NCI-H146 treated with DMSO at 0.1 percent for 48 hours (cell line): ENCODE measurements around the gene ITPR2.
A peak's percentile ranks its signal among the peaks of the same experiment; 100 is the strongest.
"Not testable (repeated sequence)": the region's sequence is repeated elsewhere in the genome, so short reads cannot be mapped to it uniquely, and the experiment has no call there.

ENCODE experiments used
- DNase-seq: peaks from one replicate; lab custom pipeline; 2025; ENCODE audit not compliant: unreplicated experiment; lab: John Stamatoyannopoulos, UW

Gene ITPR2

DNA sequence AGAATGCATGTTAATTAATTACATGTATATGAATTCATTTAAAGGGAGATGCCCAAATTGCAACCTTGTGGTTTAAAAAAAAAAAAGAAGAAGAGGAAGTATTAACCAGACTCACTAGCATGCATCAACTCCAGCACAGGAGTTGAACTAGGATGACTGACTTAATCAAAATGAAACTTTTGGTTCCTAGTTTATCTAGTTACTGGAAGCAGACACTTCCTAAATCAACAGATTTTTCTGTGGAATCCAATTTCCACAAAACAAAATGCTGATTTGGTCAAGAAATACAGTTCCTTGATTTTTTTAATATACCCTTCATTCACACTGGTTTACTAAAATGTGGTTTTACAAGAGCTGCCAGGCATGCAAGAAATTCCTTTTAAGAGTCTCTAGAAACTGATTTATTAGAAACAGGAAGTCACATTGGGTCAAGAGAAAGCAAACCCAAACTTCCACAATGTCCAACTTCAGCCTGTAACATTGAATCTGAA is 41.6 kb downstream of the ITPR2 start:
- DNase-seq, result no peak

DNA sequence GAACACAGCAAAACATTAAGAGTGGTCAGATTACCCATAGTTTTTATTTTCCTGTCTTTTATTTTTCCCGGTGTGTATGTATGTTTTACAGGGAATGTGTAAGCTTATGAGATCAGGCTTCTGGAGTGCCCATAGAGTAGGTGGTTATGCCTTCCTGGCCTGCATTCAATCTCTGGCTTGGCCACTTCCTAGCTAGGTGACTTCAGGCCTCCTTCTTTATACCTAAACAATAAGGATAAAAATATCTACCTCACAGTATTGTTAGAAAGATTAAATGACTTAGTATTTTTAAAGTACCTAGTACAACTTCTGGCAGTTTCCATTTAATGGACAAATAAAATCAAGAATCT is 42.4 kb downstream of the ITPR2 start:
- DNase-seq, result no peak

DNA sequence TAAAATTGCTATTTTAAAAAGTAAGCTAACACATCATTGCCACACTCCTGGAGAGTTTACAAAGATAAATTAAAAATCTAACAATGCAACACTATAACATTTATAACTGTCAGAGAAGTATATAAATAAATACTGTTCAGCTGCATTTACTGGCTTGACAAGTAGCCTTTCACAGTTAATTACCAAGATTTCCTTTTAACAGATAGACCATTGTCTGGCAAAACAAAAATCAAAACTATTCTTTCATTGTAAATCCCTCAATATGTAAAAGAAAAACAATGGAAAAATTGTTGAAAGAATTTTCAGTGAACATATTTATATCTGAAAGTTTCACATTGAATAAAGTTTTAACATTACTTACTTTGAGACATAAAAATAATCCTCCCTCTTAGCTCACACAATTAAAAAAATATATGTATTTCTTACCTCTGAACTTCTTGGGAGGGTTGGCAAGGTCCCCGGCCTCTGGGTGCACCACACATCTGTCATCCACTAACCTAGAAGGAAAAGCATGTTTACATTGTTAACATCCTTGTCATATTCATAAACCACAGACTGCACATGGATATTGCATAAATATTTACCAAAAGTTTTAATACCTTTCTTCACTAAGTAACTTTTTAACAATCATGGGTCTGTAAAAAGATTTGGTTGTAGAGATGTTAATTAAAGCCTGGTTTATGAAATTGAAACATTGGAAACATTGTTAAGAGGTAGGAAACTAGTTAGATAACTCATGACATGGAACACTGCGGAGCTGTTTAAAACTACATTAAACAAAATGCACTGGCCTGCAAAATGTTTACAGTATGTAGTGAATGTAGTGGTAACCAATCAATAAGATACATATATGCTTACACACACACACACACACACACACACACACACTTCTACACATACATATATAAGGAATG is 43.0 kb downstream of the ITPR2 start:
- no peak for DNase-seq

DNA sequence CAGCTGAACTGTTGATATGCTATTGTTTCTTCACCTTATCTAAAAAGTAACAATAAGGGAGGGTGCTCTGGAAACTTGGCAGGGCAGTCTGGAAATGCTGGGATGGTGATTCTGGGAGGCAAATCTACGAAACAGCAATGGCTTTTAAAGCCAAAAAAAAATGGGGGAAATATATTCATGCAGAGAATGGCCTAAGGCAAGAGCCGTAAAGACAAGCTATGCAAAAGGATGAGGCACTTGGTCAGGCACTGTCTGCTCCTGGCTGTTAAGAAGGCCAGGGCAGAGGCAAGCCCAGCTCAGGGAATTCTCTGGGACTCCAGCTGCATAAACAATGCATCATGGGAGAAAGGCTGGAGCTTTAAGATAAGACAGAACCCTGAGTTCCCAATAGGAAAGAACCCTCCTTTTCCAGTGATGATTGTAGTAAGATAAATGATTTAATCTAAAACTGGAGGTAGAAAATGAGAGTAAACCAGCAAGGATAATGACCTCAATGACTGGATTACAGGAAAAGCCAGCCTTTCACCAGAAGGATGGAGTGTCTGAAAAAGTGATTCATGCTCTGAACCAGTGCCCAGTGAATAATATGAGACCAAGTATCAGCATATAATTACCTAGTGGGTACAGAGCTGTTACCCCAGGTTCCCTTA is 46.0 kb downstream of the ITPR2 start:
- DNase-seq, result no peak

DNA sequence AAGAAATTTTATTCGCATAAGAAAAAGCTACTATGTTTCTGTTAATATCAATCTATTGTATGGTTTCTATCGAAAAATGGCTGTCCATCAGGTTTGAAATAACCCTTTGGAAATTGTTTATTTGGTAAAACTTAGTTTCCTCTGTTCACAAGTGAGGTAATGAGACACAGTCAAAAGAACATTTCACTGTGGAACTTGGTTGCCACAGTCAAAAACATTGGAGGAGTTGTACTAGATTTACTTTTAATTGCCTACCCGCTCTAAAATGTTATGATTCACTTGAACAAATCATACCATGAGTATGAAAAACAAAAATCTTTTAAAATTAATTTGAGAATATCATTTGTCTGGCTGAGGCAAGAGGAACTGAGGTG is 46.5 kb downstream of the ITPR2 start:
- DNase-seq, result no peak

DNA sequence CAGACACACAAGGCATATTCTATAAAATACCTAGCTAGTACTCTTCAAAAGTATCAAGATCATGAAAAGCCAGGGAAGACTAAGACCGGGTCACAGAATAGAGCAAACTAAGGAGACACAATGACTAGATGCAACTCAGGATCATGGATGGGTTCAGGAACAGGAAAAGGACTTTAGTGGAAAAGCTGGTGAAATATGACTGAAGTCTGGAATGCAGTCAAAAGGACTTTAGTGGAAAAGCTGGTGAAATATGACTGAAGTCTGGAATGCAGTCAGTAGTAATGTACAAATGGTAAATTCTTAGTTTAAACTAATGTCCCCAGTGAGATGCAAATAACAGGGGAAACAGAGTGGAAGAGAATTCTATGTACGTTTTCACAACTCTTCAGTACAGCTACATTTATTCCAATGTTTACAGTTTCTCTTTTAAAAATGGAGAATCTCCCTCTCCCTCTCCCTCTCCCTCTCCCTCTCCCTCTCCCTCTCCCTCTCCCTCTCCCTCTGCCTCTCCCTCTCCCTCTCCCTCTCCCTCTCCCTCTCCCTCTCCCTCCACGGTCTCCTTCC is 49.1 kb downstream of the ITPR2 start:
- DNase-seq, result not testable (repeated sequence)

DNA sequence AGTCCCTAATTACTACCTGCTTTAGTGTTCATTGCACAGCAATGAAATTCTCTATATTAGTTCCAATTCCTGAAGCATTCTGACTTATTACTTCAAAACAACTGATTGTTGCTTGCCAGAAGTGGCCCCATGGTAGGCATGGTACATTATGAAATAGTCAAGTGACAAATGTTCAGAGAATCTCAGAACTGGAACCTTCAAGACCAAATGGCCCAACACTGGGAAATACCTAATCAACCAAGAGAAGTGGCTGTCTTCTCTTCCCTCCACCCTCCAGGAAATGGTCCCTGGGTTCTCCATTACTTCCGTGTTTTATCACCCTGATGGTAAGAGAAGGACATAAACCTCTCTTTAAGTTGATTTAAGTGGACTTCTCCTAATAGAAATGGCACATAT is 49.9 kb downstream of the ITPR2 start:
- DNase-seq, result no peak

DNA sequence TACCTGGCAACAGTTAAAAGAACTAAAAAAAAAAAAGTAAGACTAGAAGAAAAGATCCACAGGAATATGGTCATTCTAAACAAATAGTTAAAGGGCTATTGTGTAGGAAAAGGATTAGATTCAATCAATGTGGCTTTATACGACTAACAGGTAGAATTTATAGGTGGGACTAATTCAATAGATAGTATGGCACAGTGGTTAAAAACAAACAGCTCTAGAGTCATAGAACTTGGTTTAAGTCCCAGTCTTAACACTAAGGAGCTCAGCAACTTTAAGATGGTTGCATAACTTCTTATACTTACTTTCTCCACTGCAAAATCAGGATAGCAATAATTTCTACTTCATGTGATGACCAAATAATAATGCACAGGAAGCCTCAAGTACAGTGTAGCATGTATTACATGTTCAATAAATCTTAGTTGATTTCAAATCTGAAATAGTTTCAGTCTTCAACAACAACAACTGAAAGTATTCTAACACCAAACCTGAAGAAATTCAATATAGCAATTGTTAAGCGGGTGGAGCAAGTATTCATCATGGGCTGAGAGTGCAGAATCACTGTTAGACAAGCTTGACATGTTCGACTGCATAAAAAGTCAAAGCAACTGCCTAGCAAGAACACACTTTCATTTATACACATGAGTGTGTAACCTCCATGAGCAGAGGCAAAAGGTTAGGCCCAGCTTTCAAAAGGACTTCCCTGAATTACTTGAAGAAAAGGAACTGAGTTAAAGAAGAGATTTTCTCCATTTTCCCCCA is 50.4 kb downstream of the ITPR2 start:
- DNase-seq, result no peak

DNA sequence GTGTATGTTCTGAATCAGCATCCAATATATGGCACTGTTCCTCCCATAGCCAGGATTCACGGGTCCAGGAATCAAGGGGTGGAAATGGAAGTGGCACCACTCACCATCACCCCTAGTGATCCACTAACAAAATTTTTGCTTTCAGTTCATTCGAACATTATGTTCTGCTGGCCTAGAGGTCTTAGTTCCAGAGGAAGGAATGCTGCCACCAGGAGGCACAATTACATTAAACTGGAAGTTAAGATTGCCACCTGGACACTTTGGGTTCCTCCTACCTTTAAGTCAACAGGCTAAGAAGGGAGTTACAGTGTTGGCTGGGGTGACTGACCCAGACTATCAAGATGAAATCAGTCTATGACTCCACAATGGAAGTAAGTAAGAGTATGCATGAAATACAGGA is 52.3 kb downstream of the ITPR2 start:
- not testable (repeated sequence) for DNase-seq

DNA sequence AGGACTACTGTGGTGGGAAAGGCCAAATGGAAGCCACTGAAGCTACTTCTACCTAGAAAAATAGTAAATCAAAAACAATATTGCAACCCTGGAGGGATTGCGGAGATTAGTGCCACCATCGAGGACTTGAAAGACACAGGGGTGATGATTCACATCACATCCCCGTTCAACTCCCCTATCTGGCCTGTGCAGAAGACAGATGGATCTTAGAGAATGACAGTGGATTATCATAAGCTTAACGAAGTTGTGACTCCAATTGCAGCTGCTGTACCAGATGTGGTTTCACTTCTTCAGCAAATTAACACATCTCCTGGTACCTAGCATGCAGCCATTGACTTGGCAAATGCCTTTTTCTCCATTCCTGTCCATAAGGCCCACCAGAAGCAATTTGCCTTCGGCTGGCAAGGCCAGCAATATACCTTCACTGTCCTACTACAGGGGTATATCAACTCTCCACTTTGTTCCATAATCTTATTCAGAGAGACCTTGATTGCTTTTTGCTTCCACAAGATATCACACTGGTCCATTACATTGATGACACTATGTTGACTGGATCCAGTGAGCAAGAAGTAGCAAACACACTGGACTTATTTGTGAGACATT is 54.7 kb downstream of the ITPR2 start:
- not testable (repeated sequence) for DNase-seq

DNA sequence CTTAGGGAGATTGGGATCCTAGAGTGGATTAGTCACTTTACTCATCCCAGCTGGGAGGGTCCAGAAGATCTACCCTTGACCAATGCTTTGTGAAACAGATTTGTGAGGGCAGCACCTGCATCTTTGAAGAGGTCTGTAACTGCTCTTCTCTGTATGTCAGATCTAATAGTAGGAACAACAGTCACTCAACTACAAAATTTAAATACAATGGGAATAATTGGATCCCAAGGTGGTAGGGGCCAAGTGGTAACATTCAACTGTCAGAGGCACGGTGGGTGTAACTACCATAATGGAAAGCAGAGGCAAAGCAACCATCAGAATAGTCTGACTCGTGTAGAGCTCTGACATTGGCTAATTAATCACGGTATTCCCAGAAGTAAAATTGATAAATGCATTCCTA is 55.8 kb downstream of the ITPR2 start:
- DNase-seq, result no peak

DNA sequence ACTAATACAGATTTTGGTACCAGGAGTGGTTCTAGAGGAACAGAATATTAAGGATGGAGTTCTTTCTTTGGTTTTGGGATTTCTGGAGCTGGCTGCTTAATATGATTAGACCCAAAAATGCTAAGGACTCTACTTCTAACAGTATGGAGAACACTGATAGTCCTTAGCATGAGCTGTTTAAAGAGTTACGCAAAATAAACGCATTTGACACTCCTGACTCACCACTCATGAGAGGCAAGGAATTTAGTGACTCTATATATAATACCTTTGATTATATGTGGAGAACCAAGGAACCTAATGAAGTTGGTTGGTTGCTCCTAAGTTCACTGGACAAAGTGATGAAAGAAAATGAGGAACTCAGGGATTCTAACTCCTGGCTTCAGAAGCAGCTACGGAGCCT is 57.0 kb downstream of the ITPR2 start:
- not testable (repeated sequence) for DNase-seq

DNA sequence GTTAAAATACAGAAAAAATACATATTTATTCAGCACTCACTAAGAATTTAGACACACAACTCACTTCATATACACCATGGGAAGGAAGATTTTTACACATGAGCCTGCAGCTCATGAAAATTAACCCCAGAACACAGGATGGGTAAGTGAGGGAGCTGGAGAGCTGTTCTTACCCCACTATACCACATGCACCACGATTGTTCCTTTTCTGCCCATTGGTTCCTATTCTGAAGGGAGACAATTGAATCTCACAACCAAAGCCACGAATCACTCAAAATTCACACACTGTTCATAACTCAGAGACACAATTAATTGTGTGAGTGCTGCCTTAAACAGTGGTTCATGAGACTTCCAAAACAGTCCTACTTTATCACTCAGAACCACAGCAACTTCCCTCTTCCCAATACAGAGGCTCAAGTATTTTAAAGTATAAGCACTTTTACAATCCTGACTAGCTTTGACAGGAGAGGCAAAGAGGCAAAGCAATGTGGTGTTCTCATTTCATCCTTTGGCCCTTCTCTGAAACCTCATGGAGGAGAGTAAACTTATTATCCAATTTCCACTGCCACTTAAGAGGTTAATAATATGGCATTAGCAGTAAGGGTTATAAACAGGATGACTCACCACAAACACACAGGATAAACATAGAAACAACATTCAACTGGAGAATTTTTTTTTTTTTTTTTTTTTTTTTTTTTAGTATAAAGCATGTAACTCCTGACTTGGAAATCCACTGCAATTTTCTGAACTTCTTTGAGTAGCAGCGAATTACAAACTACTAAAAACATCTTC is 59.5 kb downstream of the ITPR2 start:
- DNase-seq, result no peak

DNA sequence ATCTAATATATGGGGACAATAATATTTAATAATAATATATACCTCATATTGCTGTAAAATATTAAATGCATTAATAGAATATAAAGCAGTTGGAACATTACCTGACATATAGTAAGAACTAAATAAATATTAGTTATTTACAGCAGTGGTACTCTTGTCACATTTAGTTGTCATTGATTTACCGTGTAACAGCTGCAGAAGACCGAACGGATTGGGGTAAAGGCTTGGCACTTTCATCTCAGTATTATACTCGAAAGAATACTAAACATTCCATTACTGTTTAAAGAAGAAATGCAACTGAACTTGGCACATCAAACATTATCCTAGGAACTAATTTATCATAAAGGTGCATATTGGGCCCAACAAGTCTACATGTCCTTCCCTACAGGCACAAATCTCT is 61.1 kb downstream of the ITPR2 start:
- DNase-seq, result no peak

DNA sequence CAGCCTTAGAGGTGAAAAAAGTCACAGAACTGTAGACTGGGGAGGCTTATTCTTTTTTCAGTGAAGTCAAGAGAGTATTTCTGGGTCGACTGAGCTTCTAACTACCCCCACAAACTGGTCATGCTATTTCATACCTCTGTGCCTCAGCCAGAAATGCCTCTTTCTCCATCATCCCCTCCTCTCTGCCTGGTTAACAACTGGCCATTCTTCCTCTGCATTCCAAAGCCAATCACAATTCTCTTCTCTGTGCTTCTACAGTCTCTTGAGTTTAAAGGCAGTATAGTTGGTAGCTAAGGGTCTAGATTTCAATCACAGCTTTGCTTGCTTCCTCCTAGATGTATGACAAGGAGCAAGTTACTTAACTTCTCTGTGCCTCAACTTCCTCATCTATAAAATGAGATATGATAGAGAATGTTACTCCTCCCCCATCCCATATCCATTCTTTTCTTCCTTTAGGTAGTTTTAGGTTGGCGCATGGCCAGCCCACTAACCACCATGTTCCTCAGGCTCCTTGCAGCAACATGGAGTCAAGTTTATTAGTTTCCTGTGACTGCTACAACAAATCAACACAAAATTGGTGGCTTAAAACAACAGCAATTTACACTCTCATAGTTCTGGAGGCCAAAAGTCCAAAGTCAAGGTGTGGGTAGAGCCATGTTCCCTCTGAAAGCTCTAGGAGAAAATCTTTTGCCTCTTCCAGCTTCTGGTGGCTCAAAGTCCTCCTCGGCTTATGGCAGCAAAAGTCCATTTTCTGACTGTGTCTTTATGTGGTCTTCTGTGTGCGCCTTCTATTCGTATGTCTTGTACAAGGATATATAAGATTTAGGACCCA is 62.5 kb downstream of the ITPR2 start:
- no peak for DNase-seq

DNA sequence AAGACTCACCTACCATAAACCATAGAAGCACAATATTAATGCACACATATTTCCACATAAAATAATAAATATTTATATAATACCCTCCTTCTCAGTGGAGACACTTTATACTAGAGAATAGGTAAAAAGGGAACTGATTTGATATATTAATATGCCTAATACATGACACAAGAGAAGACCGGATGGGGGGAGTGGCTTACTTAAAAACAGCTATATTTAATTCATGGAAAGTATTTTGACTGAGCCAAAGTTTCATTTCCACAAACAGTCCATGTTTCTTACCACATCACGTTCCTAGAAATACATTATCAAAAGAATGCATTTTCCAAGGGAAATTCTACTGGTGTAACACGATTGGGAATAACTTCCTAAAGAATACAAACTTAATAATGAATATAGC is 63.4 kb downstream of the ITPR2 start:
- no peak for DNase-seq

DNA sequence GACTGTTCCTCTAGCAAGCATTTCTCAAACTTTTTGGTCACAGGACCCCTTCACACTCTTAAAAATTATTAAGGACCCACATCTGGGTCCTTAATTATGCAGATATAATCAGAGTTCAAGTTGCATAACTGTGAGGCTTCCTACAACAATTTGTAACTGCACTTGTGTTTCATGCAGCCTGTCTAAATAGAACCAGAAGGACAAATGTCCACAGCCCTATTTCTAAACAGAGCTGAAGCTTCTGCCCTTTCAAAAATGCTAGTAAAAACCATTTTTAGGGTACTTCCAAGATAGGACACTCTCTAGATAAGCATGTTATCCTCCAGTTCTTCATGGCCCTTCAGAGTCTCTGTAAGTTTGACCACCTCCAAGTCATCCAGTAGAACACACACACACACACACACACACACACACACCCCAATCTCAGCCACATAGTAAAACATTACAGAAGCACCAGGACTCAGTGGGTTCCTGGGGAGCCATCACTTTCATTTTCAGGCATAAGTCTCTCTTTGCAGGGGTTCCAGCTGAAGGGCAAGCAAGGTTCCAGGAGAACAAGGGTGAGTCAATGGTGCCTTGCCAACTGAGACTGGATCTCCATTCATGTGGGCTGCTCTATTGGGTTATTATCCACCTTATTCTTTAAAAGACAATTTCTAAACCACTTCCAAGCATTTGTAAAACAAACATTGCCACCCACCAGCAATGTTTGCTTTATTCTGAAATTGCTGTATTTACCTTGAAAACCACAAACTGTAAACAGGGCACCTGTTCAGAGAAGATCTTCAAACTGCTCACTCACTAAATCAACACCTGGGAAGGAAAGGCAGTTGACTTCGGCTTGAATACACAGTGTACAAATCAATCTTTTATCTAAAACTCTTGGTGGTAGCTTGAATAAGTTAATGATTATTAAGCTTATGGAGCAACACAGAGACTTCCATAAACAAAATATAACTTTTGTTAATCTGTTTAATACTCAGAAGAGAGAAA is 64.1 kb downstream of the ITPR2 start:
- DNase-seq, result peak; percentile 77

DNA sequence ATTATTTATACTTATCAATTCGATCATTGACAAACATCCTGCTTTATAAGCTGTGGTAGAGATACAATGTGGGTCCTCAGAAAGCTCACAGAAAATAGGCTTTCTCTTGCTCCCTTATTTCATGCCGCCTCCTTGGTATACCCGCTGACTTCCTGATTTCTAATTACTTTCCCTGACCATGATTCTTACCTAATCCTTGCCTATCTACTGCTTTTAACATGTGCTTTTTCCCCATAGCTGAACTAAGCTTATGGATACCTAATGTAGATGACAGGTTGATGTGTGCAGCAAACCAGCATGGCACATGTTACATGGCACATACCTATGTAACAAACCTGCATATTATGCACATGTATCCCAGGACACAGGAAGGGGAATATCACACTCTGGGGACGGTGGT is 65.1 kb downstream of the ITPR2 start:
- no peak for DNase-seq
